GM12878 (cell line): ENCODE data around the gene MYO3B. TPM values are rescaled to one million over a fixed set of nuclear protein-coding genes. Genes with fewer than 3 reads are reported as not detected.

Source experiments
- ATAC-seq: fragments of 200-7000 bp; cut with Tn5 transposase; 3 replicates; pipeline ENCODE4 v1.9.1; 2020; ENCODE audit warnings: mild to moderate bottlenecking, moderate library complexity
- BruUV-seq: library from RNA; stranded (reverse); fragments of 400-500 nt; replicated peaks from 2 replicates; lab custom pipeline; 2021; lab: Mats Ljungman, UMichigan
- CTCF ChIA-PET: fragments of 300-600 bp; sonication (Branson Sonifier 250); formaldehyde crosslinking; extraction: SDS; loops from one replicate; lab custom pipeline; 2021; ENCODE audit warnings: inconsistent platforms; lab: Yijun Ruan, JAX
- POLR2A ChIA-PET: fragments of 350-600 bp; formaldehyde crosslinking; extraction: SDS; loops from one replicate; lab custom pipeline; 2021; ENCODE audit warnings: inconsistent platforms; lab: Charles Lee
- RAD21 ChIA-PET: fragments of 300-600 bp; sonication (Branson Sonifier 250); formaldehyde crosslinking; loops from one replicate; lab custom pipeline; 2023; ENCODE audit warnings: antibody characterized with exemption; ENCODE audit not compliant: unreplicated experiment; lab: Charles Lee
- SMC1A ChIA-PET: fragments of 300-600 bp; sonication (Branson Sonifier 250); formaldehyde crosslinking; loops from one replicate; lab custom pipeline; 2023; ENCODE audit not compliant: unreplicated experiment, uncharacterized antibody; lab: Charles Lee
- DNase-seq: peaks from one replicate; pipeline ENCODE4 v3.0.0-alpha.2; 2011; ENCODE audit warnings: low read depth, low spot score
- FAIRE-seq: peaks from 3 replicates; lab custom pipeline; 2011; peaks lifted over from hg19 to GRCh38; lab: Jason Lieb, UNC
- H2AFZ ChIP-seq: 2 replicates; pipeline ENCODE4 v1.6.0; 2011; ENCODE audit warnings: low read depth, low read length, control low read depth; ENCODE audit not compliant: control insufficient read depth
- H3K27ac ChIP-seq: 2 replicates; pipeline ENCODE4 v1.5.1; 2011; ENCODE audit warnings: control low read depth; ENCODE audit not compliant: control insufficient read depth, insufficient read depth
- H3K27me3 ChIP-seq, 2 experiments: replicated peaks in 1 of 2; 2 replicates each; pipeline versions ENCODE4 v1.6.0 to v1.6.1; 2011; ENCODE audit warnings: low read length in 1 of 2; ENCODE audit not compliant: control insufficient read depth in 2 of 2, insufficient read depth in 2 of 2
- H3K36me3 ChIP-seq, 2 experiments: 2 replicates each; pipeline ENCODE4 v1.5.1; 2011; ENCODE audit warnings: low read length in 1 of 2; ENCODE audit not compliant: control insufficient read depth in 2 of 2, insufficient read depth in 2 of 2
- H3K4me1 ChIP-seq: 2 replicates; pipeline ENCODE4 v1.6.1; 2011; ENCODE audit warnings: mild to moderate bottlenecking, low read length, moderate library complexity, mixed read lengths; ENCODE audit not compliant: control insufficient read depth, insufficient read depth
- H3K4me2 ChIP-seq: 2 replicates; pipeline ENCODE4 v1.6.0; 2011; ENCODE audit warnings: control low read depth; ENCODE audit not compliant: control insufficient read depth, insufficient read depth
- H3K4me3 ChIP-seq: fragments of 200-600 bp; sonication (generic); 2 replicates; pipeline ENCODE4 v1.5.1; 2016
- H3K79me2 ChIP-seq: 2 replicates; pipeline ENCODE4 v1.6.0; 2011; ENCODE audit warnings: low read length; ENCODE audit not compliant: control insufficient read depth, insufficient read depth
- H3K9ac ChIP-seq: 2 replicates; pipeline ENCODE4 v1.8.0; 2011; ENCODE audit warnings: low read length, control low read depth, mixed read lengths; ENCODE audit not compliant: control insufficient read depth, insufficient read depth
- H3K9me3 ChIP-seq: replicated peaks from 3 replicates; pipeline ENCODE4 v1.5.1; 2011; ENCODE audit warnings: mild to moderate bottlenecking, low read length; ENCODE audit not compliant: control insufficient read depth, insufficient read depth
- H4K20me1 ChIP-seq: 2 replicates; pipeline ENCODE4 v1.6.0; 2011; ENCODE audit not compliant: control insufficient read depth, insufficient read depth
- ATF3 ChIP-seq: IDR thresholded peaks from 2 replicates; pipeline ENCODE4 v1.6.1; 2011; ENCODE audit warnings: low read depth, mild to moderate bottlenecking, low read length, moderate library complexity, borderline replicate concordance; ENCODE audit errors: extremely low read depth
- CHD4 ChIP-seq: fragments of 200-600 bp; sonication (generic); IDR thresholded peaks from 2 replicates; pipeline ENCODE4 v1.6.1; 2016; ENCODE audit warnings: mild to moderate bottlenecking
- CUX1 ChIP-seq: IDR thresholded peaks from 2 replicates; pipeline ENCODE4 v1.6.1; 2012; ENCODE audit warnings: improper control_type of control experiment, low read depth, low read length; ENCODE audit not compliant: insufficient replicate concordance
- EGR1 ChIP-seq, 2 experiments: IDR thresholded peaks; 1 replicate in 1 of 2; 2 replicates in 1 of 2; pipeline ENCODE4 v1.6.1; 2011 to 2012; ENCODE audit warnings: low read depth in 2 of 2, low read length in 2 of 2, borderline replicate concordance in 1 of 2, mild to moderate bottlenecking in 1 of 2, moderate library complexity in 1 of 2
- GATAD2B ChIP-seq: fragments of 450-650 bp; conservative IDR thresholded peaks from 2 replicates; pipeline ENCODE4 v1.6.1; 2017; ENCODE audit warnings: low read depth, mild to moderate bottlenecking, moderate library complexity
- MAX ChIP-seq: IDR thresholded peaks from 2 replicates; pipeline ENCODE4 v1.6.1; 2012; ENCODE audit warnings: low read depth, low read length, improper control_type of control experiment
- MYC ChIP-seq: IDR thresholded peaks from 2 replicates; pipeline ENCODE4 v1.6.1; 2011; ENCODE audit warnings: mild to moderate bottlenecking, low read length, moderate library complexity, inconsistent platforms; ENCODE audit not compliant: insufficient read depth, insufficient replicate concordance, insufficient read length, severe bottlenecking
- NR2F1 ChIP-seq: fragments of 450-650 bp; conservative IDR thresholded peaks from 2 replicates; pipeline ENCODE4 v1.6.1; 2017; ENCODE audit warnings: mild to moderate bottlenecking
- POU2F2 ChIP-seq: IDR thresholded peaks from 3 replicates; pipeline ENCODE4 v1.6.1; 2011; ENCODE audit warnings: low read depth, mild to moderate bottlenecking, low read length, borderline replicate concordance
- SIN3A ChIP-seq: IDR thresholded peaks from 2 replicates; pipeline ENCODE4 v1.6.1; 2012; ENCODE audit warnings: low read depth, low read length, improper control_type of control experiment
- SREBF2 ChIP-seq: IDR thresholded peaks from 2 replicates; pipeline ENCODE4 v1.6.1; 2012; ENCODE audit warnings: mild to moderate bottlenecking, low read length
- STAT3 ChIP-seq: IDR thresholded peaks from 2 replicates; pipeline ENCODE4 v1.6.1; 2011; ENCODE audit warnings: low read depth, low read length, improper control_type of control experiment
- ZBTB11 ChIP-seq: fragments of 450-650 bp; formaldehyde crosslinking; IDR thresholded peaks from 2 replicates; pipeline ENCODE4 v1.5.0; 2022; ENCODE audit warnings: mild to moderate bottlenecking, missing genetic modification characterization
- WGBS: methylation state at CpG from one replicate; pipeline ENCODE4 v1.1.6; 2016; ENCODE audit warnings: low lambda C conversion rate; ENCODE audit not compliant: insufficient replicate concordance, insufficient coverage; ENCODE audit errors: missing lambda C conversion rate; 5-methylcytosine and 5-hydroxymethylcytosine counted together
- in situ Hi-C: fragments of 300-500 bp; cut with MboI; formaldehyde crosslinking; loops from 9 replicates; pipeline ENCODE4 v1.14.3; 2018; ENCODE audit warnings: mixed read lengths
- intact Hi-C: fragments of 100-400 bp; cut with micrococcal nuclease; formaldehyde crosslinking; loops from one replicate; pipeline ENCODE4 v1.14.2; 2022; ENCODE audit not compliant: unreplicated experiment
- polyA plus RNA-seq, 11 experiments: library from polyadenylated mRNA; depleted of rRNA in 4 of 11; unstranded in 6 of 11; stranded (reverse) in 5 of 11; fragments of >200 nt; fragmentation: Nextera tagmentation in 4 of 11; fragmentation: Illumina TruSeq in 1 of 11; extraction: Ambion mirVana in 4 of 11; extraction: Trizol in 1 of 11; gene quantifications; 1 replicate in 1 of 11; 2 replicates in 10 of 11; pipeline versions ENCODE4 v1.2.1 to v1.2.3, GENCODE V29; 2011 to 2016; ENCODE audit warnings: inconsistent platforms in 2 of 11, missing spikeins in 2 of 11, low read depth in 1 of 11
- total RNA-seq, 4 experiments: library from RNA; depleted of rRNA in 3 of 4; stranded (reverse); fragments of >200 nt in 3 of 4; fragmentation: Illumina TruSeq in 1 of 4; extraction: Trizol in 1 of 4; gene quantifications; 2 replicates each; pipeline versions ENCODE4 v1.2.1 to v1.2.3, GENCODE V29; 2013 to 2021

Gene MYO3B
- total and polyA plus RNA-seq, 10 of the 15 experiments (the other 5 are each of a cell fraction or from before 2014, with no cell fraction given) = 1.1 to 7.1 (median 2.1) TPM

GRCh38 chr2:170145675-170146432 is 32.1 kb upstream of the MYO3B start:
- ATAC-seq = peak; percentile 36
- CTCF ChIA-PET = interaction anchor here (0.6 to 4.0 kb wide), 9 partner anchors 9 to 321 kb away, joined by 3 to 36 read pairs (median 5); partner anchors contain the start of genes METTL5 and MYO3B
- no peak overlapping the region for H3K27ac ChIP-seq
- no peaks in the 10 kb centered on the region for H3K9me3 ChIP-seq
- no peak for DNase-seq
- no TSS peak for BruUV-seq
- peak overlapping the region; percentile 54; the same call in 1 of the 2 replicates for H3K4me2 ChIP-seq
- no peak overlapping the region for H3K9ac ChIP-seq
- SMC1A ChIA-PET = interaction anchor here (0.6 to 8.1 kb wide), 14 partner anchors 9 to 696 kb away, joined by 3 to 162 read pairs (median 4); partner anchors contain the start of gene MYO3B
- no peaks in the 10 kb centered on the region for H3K36me3 ChIP-seq
- no peaks in the 10 kb centered on the region for H4K20me1 ChIP-seq
- peaks cover 31% of the 10 kb centered on the region for H3K4me1 ChIP-seq
- H3K27me3 ChIP-seq = no peaks in the 10 kb centered on the region
- no peak overlapping the region for H3K4me3 ChIP-seq
- no peak for FAIRE-seq
- in situ Hi-C loops (no loop called here), intact Hi-C loops (no loop called here)
- RAD21 ChIA-PET = interaction anchor here (0.6 to 4.8 kb wide), 6 partner anchors 11 to 1855 kb away, joined by 3 to 36 read pairs (median 3); partner anchors contain the start of gene MYO3B
- H3K79me2 ChIP-seq = no peaks in the 10 kb centered on the region
- 10% methylated on average over 7 of the region's 7 CpGs for WGBS
- POLR2A ChIA-PET = interaction anchor here (1.4 kb wide), 2 partner anchors 10 to 33 kb away, joined by 3 to 5 read pairs; no protein-coding TSS in a partner anchor
- H2AFZ ChIP-seq = peak overlapping the region; percentile 87
- TF ChIP-seq GATAD2B = no peak
- TF ChIP-seq SIN3A = no peak
- no peak for TF ChIP-seq STAT3
- TF ChIP-seq SREBF2 = no peak
- TF ChIP-seq CHD4 = no peak
- no peak for TF ChIP-seq CUX1
- no peak for TF ChIP-seq MAX
- no peak for TF ChIP-seq ATF3
- no peak for TF ChIP-seq EGR1 (IDR thresholded peaks at IDR 0.05; ENCODE audit: borderline replicate concordance in 1 of 2, low read depth in 2 of 2, low read length in 2 of 2)
- no peak for TF ChIP-seq MYC
- no peak for TF ChIP-seq NR2F1
- TF ChIP-seq ZBTB11 = no peak
- no peak for TF ChIP-seq POU2F2
